Stimulated activated CD8-positive, alpha-beta memory T cell treated with anti-CD3 and anti-CD28 coated beads, Interleukin-4, amount 100 ng/mL, for 1 hour (primary cell): ENCODE results near the gene TJP1.

Experiments used
- DNase-seq, 2 donors: peaks; one replicate each; pipeline ENCODE4 v3.0.0-alpha.2; 2020; ENCODE audit warnings: low read depth in 2 of 2, low spot score in 1 of 2

Gene TJP1

DNA sequence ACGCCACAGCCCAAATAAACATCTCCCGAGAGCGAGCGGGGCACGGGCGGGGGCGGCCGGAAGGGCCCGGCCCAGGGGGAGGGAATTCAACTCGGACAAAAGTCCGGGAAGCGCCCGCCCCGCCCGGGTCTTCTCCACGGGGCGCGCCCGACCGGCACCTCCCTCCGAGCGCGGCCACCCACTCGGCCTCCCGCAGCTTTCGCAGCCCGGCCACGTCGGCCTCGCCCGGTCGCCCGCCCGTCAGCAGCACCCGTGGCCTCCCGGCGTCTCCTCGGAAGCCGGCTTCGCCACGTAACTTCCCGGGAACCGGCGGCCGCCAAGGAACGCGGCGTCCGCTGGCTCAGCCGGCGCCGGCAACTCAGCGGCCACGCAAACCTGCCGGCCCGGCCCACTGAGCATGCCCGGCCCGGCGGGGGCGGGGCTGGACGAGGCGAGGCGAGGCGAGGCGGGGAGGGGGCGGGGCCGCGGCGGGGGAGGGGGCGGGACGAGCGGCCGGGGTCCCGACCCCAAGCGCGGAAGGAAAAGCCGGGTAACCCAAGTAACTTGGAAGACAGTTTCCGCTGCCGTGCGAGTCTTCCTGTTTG is at the start of gene TJP1:
Gene TJP1 (minus strand): TSS at position 369 of the 584 bp plus-strand sequence. CDS start 440 bp downstream, outside the sequence.
- no peak for DNase-seq

DNA sequence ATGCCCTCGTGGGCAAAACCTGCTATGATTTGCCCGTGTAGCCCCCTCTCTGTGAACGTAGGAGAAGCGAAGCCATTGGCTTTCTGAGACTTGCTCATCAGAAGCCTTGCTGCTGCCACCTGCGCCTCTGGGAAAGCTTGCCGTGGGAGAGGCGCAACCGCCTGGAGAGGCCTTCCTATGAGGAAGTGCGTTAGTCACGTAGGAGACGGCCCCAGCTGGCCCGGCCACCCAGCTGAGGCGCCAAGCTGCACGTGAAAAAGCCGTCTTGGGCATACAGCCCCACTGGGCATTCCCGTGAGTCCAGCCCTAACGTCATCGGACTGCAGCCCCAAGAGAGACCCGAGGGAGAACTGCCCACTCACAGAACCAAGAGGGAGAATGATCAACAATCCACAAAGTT is 49.1 kb upstream of the TJP1 start:
- DNase-seq: no peak

- no peak for DNase-seq
These were observed 48.4 kb upstream of the TJP1 start for GRCh38 chr15:29870495-29871151.

DNA sequence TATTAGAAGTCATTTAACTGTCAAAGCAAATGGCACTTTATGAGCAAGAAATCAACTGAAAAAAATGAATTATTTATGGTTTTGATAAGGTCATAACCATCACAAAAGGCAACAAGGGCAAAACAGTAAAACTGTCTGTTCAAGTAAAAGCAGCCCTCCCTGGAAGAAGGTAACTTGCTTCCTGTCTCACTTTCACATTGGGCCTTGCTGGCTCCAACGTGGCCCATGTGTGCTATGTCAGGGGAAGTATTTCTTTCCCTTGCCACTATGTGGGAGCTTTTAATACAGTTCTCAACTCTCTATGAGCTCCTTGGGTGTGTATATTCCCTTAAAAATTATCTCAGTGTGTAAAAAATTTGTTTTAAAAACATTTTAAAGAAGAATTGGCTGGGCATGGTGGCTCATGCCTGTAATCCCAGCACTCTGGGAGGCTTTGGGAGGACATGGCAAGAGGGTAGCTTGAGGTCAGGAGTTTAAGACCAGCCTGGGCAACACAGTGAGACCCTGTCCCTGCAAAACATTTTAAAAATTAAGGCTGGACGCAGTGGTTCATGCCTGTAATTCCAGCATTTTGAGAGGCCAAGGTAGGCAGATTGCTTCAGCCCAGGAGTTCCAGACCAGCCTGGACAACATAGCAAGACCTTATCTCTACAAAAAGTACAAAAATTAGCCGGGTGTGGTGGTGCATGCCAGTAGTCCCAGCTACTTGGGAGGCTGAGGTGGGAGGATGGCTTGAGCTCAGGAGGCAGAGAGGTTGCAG is 45.2 kb upstream of the TJP1 start:
- no peak for DNase-seq

- no peak for DNase-seq
These were observed 44.1 kb upstream of the TJP1 start for GRCh38 chr15:29866337-29866736.

DNA sequence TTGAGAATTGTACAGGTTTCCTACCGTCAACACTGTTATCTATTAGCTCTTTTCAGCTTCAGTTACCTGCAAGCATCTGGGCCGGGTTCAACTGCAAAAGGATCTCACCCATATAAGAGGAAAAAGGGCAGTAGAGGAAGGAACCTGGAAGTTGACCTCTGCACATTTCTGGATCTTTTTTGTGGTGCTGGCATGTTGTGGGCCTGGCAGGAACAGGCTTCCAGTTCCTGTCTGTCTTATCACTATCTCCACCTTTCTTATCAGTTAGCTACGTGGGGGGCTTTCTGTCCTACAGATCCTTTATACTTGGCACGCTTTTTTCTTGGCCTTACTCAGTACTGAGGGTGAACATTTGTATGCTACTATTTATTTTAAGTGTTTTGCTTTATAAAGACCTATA is 42.2 kb upstream of the TJP1 start:
- DNase-seq: no peak

GRCh38 chr15:29863438-29863837 is 41.2 kb upstream of the TJP1 start:
- DNase-seq: no peak

- no peak for DNase-seq
These were observed 40.0 kb upstream of the TJP1 start for GRCh38 chr15:29862271-29862670.

DNA sequence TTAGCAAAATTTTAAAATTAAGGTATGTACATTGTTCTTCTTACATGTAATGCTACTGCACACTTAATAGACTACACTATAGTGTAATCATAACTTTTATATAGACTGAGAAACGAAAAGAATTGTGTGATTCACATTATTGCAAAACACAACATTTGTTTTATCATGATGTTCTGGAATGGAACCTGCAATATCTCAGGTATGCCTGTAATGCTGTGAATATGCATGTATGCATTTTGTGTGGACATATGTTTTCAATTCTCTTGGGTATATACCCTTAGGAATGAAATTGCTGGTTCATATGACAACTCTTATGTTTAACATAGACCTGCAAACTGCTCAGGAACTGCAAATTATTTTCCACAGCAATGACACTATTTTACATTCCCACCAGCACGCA is 38.6 kb upstream of the TJP1 start:
- DNase-seq: no peak

GRCh38 chr15:29859973-29860715 is 37.9 kb upstream of the TJP1 start:
- DNase-seq: no peak

GRCh38 chr15:29859293-29859692 is 37.0 kb upstream of the TJP1 start:
- DNase-seq: no peak

- no peak for DNase-seq
These were observed 35.0 kb upstream of the TJP1 start for GRCh38 chr15:29857221-29857789.

DNA sequence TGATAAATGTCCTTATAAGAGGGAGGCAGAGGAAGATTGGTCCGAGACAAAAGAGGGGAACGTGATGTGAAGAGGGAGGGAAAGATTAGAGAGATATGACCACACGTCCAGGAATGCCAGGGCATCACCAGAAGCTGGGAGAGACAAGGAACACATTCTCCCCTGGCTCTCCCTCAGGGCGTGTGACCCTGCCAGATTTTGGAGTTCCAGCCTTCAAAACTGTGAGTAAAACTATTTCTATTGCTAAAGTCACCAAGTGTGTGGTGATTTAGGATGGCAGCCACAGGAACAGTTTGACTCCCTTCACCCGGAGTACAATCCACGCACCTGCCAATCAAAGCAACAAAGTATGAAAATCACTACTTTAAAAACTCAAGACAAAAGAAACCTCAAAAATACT is 32.1 kb upstream of the TJP1 start:
- DNase-seq: no peak

- DNase-seq: no peak
These were observed 31.1 kb upstream of the TJP1 start for GRCh38 chr15:29853211-29853987.

DNA sequence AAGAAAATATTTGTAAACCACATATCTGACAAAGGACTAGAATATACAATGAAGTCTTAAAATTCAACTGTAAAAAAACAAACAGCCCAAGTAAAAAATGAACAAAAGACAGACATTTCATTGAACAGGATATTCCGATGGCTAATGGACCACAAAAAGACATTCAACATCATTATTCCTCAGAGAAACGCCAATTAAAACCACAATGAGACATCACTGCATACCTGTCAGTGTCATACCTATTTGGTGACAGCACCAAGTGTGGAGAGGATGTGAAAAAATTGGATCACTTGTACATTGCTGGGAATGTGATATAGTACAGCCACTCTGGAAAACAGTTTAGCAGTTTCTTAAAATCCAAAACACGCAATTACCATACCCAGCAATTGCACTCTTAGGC is 29.9 kb upstream of the TJP1 start:
- DNase-seq: no peak

DNA sequence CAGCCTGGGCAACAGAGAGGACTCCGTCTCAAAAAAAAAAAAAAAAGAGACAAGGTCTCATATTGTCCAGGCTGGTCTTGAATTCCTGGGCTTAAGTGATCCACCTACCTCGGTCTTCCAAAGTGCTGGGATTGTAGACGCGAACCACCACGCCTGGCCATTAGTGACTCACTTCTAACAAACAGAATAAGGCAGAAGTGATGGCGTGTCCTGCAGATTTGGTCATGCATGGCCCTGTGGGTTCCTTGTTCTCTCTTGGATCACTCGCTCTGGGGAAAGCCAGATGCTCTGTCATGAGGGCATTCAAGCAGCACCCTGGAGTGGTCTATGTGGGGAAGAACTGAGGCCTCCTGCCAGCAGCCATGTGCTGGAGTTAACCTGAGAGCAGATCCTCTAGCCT is 27.4 kb upstream of the TJP1 start:
- DNase-seq: no peak

DNA sequence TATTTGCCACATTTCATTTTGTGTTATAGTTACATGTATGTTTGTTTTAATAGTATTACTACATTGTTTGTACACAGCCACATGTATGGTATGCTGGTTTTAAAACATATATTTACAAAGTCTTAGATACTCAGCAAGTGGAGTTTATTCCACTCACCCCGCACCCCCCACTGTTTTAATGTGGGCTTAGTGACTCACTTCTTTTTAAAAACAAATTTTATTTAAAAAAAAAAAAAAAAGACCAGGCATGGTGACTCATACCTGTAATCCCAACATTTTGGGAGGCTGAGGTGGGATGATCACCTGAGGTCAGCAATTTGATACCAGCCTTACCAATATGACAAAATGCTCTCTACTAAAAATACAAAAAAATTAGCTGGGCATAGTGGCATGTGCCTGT is 26.9 kb upstream of the TJP1 start:
- no peak for DNase-seq

DNA sequence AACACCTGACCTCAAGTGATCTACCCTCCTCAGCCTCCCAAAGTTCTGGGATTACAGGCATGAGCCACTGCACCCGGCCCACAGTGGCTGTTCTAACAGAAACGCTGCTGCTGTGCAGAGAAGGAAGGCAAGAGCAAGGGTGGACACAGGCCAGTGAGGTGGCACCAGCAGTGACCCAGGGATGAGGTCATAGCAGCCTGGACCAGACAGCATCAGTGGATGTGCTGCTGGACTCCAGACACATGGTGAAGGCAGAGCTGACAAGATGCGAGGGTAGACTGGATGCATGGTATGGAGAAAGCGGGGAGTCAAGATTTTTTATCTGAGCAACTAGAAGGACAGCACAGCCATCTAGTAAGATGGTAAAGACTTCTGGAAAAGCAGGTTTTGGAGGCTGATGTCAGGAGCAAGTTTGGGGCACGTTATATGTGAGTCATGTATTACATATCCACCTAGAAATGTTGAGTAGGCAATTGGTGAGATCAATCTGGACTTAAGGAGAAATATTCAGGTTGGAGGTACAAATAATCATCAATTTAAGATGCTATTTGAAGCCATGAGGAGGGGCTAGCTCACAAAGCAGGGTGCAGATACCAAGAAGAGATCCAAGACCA is 22.1 kb upstream of the TJP1 start:
- DNase-seq: no peak

DNA sequence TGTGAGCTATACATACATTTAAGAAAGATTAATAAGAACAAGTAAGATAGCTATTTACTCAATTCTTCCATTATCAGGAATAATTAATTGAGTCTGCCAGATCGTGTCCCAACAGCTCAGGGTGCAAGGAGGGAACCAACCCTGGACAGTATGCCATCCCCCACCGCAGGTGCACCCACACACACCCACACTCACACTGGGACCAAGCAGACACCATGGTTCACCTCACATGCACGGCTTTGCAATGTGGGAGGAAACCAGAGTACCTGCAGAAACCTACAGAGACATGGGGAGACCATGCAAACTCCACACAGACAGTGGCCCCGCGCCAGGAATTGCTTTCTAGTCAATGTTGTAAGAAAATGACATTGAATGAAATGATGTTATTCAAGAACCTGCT is 20.0 kb upstream of the TJP1 start:
- no peak for DNase-seq

GRCh38 chr15:29840926-29841325 is 18.7 kb upstream of the TJP1 start:
- no peak for DNase-seq
